Uterus (tissue), 4 donors: Measurements from ENCODE around the gene CTDSPL2. TPM values are rescaled to one million over a fixed set of nuclear protein-coding genes. Genes with fewer than 3 reads are reported as not detected.
"Not testable (repeated sequence)": the region's sequence is repeated elsewhere in the genome, so short reads cannot be mapped to it uniquely, and the experiment has no call there.

Experiments
- DNase-seq, 2 donors: peaks; one replicate each; pipeline ENCODE4 v3.0.0-alpha.2; 2019 to 2020
- H3K27ac ChIP-seq, 2 donors: fragments of 200-600 bp; sonication (generic); 1 replicate in 1 of 2; 2 replicates in 1 of 2; pipeline ENCODE4 v1.5.1; 2016 to 2018
- H3K27me3 ChIP-seq, 2 donors: fragments of 200-600 bp; sonication (generic); one replicate each; pipeline ENCODE4 v1.5.1; 2018 to 2019; ENCODE audit warnings: control low read depth in 1 of 2
- H3K36me3 ChIP-seq, 2 donors: fragments of 200-600 bp; sonication (generic); one replicate each; pipeline ENCODE4 v1.5.1; 2019; ENCODE audit warnings: control low read depth in 1 of 2
- H3K4me1 ChIP-seq, 2 donors: fragments of 200-600 bp; sonication (generic); one replicate each; pipeline ENCODE4 v1.5.1; 2018 to 2019; ENCODE audit warnings: control low read depth in 1 of 2
- H3K4me3 ChIP-seq, 2 donors: fragments of 200-600 bp; sonication (generic); 1 replicate in 1 of 2; 2 replicates in 1 of 2; pipeline ENCODE4 v1.5.1; 2018 to 2019; ENCODE audit warnings: mild to moderate bottlenecking in 1 of 2
- H3K9me3 ChIP-seq, 2 donors: fragments of 200-600 bp; sonication (generic); one replicate each; pipeline ENCODE4 v1.5.1; 2019; ENCODE audit warnings: control low read depth in 1 of 2
- POLR2A ChIP-seq, 2 donors: fragments of 450-650 bp; IDR thresholded peaks; one replicate each; pipeline ENCODE4 v1.6.1; 2016; ENCODE audit warnings: antibody characterized with exemption in 2 of 2, mild to moderate bottlenecking in 1 of 2, moderate library complexity in 1 of 2
- intact Hi-C: fragments of 100-400 bp; cut with DNase I; formaldehyde crosslinking; loops from one replicate; pipeline ENCODE4 v1.15.1; 2023; ENCODE audit warnings: low total_unique reads
- total RNA-seq, 4 donors: library from RNA; depleted of rRNA in 3 of 4; stranded (reverse); fragments of >200 nt in 3 of 4; gene quantifications; one replicate each; pipeline versions ENCODE4 v1.1.0 to v1.2.4, GENCODE V29; 2014 to 2023
- TF ChIP-seq, protein P1 (sequence below), 4 experiments: fragments of 200-600 bp in 2 of 4; fragments of 450-650 bp in 2 of 4; sonication (generic) in 2 of 4; IDR thresholded peaks; one replicate each; pipeline ENCODE4 v1.5.1; 2016 to 2019; ENCODE audit warnings: antibody characterized with exemption in 4 of 4, mild to moderate bottlenecking in 2 of 4, moderate library complexity in 1 of 4
- donor health status: DM: yes; HTN: yes; CAD: no.

CTDSPL2 gene
- total RNA-seq, 4 donors from 2014 or later, result 29.7 to 195 (median 63.9) TPM

DNA sequence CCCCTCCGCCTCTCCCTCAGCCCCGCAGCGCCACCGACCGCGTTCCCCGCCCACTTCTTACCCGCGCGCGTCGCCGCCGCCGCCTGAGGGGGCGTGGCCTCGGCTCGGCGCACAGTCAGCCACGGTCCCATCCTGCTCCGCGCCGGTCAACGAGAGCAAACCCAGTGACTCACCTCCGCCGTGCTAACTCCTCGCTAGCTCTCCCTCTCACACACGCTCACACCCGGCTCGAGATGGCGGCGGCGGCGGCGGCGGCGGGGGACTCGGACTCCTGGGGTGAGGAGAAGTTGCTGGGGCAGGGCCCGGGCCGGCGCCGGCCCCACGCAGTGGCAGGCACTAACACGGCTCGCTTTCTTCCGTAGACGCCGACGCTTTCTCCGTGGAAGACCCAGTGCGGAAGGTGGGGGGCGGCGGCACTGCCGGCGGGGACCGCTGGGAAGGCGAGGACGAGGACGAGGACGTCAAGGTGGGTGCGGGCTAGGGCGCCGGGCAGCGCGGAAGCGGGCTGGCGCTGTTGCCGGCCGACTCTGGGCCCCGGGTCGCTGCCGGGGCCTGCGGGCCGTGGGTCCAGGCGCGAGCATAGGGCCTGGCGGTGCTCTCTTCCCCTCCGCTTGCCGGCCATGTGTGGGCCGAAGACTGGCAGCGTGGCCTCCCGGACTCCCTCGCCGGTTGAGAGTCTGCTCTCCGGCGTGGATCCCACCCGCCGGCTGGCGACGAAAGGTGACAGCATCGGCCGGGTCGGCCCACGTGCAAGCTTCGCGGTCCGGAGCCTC, 109.7 kb downstream of the CTDSPL2 start, which contains the start of gene EIF3J:
EIF3J (plus strand) TSS at position 186 of the 773 bp plus-strand sequence; CDS start at position 234, 48 bp downstream.
- peak; percentile 95 for DNase-seq
- H3K9me3 ChIP-seq, result no peaks in the 10 kb centered on the region
- intact Hi-C loops, result no loop called here

DNA sequence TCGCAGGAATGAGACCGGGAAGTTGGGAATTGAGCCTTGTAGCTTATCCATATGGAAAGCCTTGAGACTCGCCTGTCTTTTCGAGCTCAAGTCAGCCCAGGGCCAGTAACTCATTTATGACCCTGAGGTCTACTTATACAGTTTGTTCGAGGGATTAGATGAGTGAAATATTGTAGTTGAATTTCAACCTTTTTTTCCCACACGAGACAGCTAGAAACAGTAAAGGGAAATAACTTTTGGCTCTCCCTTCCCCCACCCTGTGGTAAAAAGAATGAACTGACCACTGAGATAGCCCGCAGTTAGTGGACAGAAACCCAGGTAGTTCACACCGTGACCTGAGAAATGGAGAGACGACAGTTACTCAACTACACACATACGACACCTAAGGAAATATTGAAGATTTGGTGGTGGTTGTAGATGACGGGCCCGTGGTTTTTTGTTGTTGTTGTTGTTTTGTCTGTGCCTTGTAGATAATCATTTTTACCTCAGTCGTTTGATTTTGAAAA, 110.4 kb downstream of the CTDSPL2 start:
- H3K4me3 ChIP-seq, result peak overlapping the region; percentile 93 to 95
- TF ChIP-seq, protein P1, sequence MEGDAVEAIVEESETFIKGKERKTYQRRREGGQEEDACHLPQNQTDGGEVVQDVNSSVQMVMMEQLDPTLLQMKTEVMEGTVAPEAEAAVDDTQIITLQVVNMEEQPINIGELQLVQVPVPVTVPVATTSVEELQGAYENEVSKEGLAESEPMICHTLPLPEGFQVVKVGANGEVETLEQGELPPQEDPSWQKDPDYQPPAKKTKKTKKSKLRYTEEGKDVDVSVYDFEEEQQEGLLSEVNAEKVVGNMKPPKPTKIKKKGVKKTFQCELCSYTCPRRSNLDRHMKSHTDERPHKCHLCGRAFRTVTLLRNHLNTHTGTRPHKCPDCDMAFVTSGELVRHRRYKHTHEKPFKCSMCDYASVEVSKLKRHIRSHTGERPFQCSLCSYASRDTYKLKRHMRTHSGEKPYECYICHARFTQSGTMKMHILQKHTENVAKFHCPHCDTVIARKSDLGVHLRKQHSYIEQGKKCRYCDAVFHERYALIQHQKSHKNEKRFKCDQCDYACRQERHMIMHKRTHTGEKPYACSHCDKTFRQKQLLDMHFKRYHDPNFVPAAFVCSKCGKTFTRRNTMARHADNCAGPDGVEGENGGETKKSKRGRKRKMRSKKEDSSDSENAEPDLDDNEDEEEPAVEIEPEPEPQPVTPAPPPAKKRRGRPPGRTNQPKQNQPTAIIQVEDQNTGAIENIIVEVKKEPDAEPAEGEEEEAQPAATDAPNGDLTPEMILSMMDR (IDR thresholded peaks at IDR 0.05), result no peak
- TF ChIP-seq POLR2A (IDR thresholded peaks at IDR 0.05), result no peak
- H3K4me1 ChIP-seq, result peaks cover 0 to 10% of the 10 kb centered on the region in 2 donors
- intact Hi-C loops, result no loop called here
- peak overlapping the region; percentile 98 to 99 for H3K27ac ChIP-seq
- H3K27me3 ChIP-seq, result no peaks in the 10 kb centered on the region
- H3K9me3 ChIP-seq, result no peaks in the 10 kb centered on the region
- DNase-seq, result no peak
- no peaks in the 10 kb centered on the region for H3K36me3 ChIP-seq

More for the DNA sequence above, 109.7 kb downstream of the CTDSPL2 start, which contains the start of gene EIF3J:
- peak within 1 kb of the TSS; percentile 93 to 95 for H3K4me3 ChIP-seq
- peaks cover 0 to 10% of the 10 kb centered on the region in 2 donors for H3K4me1 ChIP-seq
- H3K36me3 ChIP-seq, result no peaks in the 10 kb centered on the region
- peak within 1 kb of the TSS; percentile 98 to 99 for H3K27ac ChIP-seq
- peak; percentile 74 to 82 for TF ChIP-seq POLR2A (IDR thresholded peaks at IDR 0.05)
- TF ChIP-seq, protein P1 (IDR thresholded peaks at IDR 0.05), result peak in 1 of 4 experiments; percentile 16
- H3K27me3 ChIP-seq, result no peaks in the 10 kb centered on the region

DNA sequence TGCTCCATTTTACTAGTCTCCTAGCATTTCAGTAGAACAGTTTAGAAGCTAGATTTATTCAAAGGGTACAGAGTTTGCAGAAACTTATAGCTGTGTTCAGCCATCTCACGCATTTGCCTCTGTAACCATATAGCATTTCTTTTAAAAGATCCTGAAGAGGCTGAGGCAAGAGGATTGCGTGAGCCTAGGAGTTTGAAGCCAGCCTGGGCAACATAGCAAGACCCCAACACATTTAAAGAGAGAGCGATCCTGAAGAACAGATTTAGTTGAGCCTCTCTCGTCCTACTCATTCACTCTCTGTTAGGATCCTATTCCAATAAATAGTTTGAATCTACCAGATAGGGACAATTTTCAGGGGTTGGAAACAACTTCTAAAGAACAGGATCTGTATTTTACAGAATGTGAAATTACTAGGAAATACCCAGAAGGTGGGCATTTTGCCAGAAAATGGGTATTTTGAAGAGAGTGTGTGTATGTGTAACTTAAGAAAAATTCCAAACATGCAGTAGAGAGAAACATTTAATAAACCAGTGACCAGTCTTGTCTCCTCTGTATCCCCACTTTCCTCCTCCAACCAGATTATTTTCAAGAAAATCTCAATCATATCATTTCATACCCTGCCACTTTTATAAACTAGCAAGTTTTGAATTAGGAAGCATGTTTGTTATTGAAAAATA, 114.0 kb downstream of the CTDSPL2 start:
- Histone ChIP-seq H3K4me3 (no peak overlapping the region), H3K9me3 (no peaks in the 10 kb centered on the region), H3K27ac (peak overlapping the region in 1 of 2 donors; percentile 18), H3K27me3 (no peaks in the 10 kb centered on the region), H3K4me1 (peaks cover 0 to 3% of the 10 kb centered on the region in 2 donors), H3K36me3 (no peaks in the 10 kb centered on the region)
- no peak for DNase-seq
- intact Hi-C loops, result no loop called here
- TF ChIP-seq POLR2A (IDR thresholded peaks at IDR 0.05), result no peak
- TF ChIP-seq, protein P1 (IDR thresholded peaks at IDR 0.05), result no peak

DNA sequence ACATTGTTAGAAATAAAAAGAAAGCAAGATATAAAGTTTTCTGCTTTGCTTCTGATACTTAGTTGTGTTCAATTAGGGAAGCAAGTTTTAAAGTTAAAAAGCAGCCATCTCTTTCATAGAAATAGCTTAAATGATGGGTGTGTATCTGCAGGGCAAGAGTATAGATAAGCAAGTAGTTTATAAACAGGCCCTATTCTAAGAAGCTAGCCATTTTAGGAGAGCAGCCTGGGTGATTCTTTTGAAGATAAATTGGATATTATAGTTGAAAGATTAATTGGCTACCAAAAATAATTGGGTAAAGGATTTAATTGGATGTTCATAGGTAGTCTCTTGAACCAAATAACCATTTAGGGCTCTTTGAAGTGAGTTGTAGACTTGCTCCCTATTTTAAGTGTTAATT, 115.2 kb downstream of the CTDSPL2 start:
- H3K9me3 ChIP-seq, result no peaks in the 10 kb centered on the region
- intact Hi-C loops, result no loop called here
- DNase-seq, result no peak
- H3K27me3 ChIP-seq, result no peaks in the 10 kb centered on the region
- no peaks in the 10 kb centered on the region for H3K36me3 ChIP-seq
- H3K4me1 ChIP-seq, result peaks cover 0 to 3% of the 10 kb centered on the region in 2 donors
- H3K27ac ChIP-seq, result peak overlapping the region in 1 of 2 donors; percentile 18
- TF ChIP-seq, protein P1 (IDR thresholded peaks at IDR 0.05), result no peak
- TF ChIP-seq POLR2A (IDR thresholded peaks at IDR 0.05), result no peak
- H3K4me3 ChIP-seq, result no peak overlapping the region

DNA sequence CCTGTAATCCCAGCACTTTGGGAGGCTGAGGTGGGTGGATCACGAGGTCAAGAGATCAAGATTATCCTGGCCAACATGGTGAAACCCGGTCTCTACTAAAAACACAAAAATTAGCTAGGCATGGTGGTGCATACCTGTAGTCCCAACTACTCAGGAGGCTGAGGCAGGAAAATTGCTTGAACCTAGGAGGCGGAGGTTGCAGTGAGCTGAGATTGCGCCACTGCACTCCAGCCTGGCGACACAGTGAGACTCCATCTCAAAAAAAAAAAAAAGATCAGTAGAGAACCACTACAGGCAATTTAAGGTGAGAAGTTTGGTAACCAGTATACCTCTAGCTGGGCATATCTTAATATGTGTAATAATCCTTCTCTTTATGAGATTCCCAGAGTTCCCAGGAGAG, 117.3 kb downstream of the CTDSPL2 start:
- H3K27me3 ChIP-seq, H3K27ac ChIP-seq, H3K9me3 ChIP-seq, H3K4me1 ChIP-seq, intact Hi-C loops, DNase-seq, H3K36me3 ChIP-seq, H3K4me3 ChIP-seq: not testable (repeated sequence)
